ENCODE results near the gene ZBTB20. TPM values are rescaled to one million over a fixed set of nuclear protein-coding genes. Genes with fewer than 3 reads are reported as not detected.

The ZBTB20 gene
- total and polyA plus RNA-seq, 2 of the 4 experiments (the other 2 are of a cell fraction), result 0.75 to 14.7 TPM

GRCh38 chr3:114669614-114670013 lies 477.5 kb downstream of the ZBTB20 start:
- Histone ChIP-seq H3K27ac (ENCODE audit: insufficient read depth, low read length) (no peak overlapping the region), H3K36me3 (ENCODE audit: control insufficient read depth, insufficient read depth, low read length) (no peaks in the 10 kb centered on the region), H3K9me3 (ENCODE audit: control insufficient read depth, insufficient read depth, low read length) (no peaks in the 10 kb centered on the region), H3K14ac (replicated peaks; ENCODE audit: low read depth, low read length) (no peak overlapping the region), H3K9ac (ENCODE audit: low read depth, low read length) (no peak overlapping the region), H3K4me1 (ENCODE audit: control insufficient read depth, insufficient read depth, low read length) (no peaks in the 10 kb centered on the region), H2AFZ (replicated peaks; ENCODE audit: low read length, poor library complexity) (no peak overlapping the region), H3K4me3 (ENCODE audit: insufficient read depth, low read depth, low read length) (no peak overlapping the region), H2BK120ac (ENCODE audit: low read depth, low read length) (no peak overlapping the region), H3K79me1 (ENCODE audit: low read depth in 1 of 2, low read length in 2 of 2) (no peaks in the 10 kb centered on the region), H4K8ac (ENCODE audit: low read depth in 2 of 2, low read length in 2 of 2) (no peak overlapping the region), H3K4ac (ENCODE audit: low read depth, low read length) (no peak overlapping the region), H3K23ac (ENCODE audit: low read depth, low read length) (no peak overlapping the region), H3K56ac (ENCODE audit: extremely low read depth, insufficient read depth, low read length) (no peak overlapping the region), H4K5ac (ENCODE audit: low read depth, low read length) (no peak overlapping the region), H3K18ac (ENCODE audit: low read depth, low read length) (no peak overlapping the region), H2BK15ac (ENCODE audit: low read depth, low read length) (no peak overlapping the region), H2BK20ac (ENCODE audit: low read depth, low read length) (no peak overlapping the region), H2AK9ac (replicated peaks; ENCODE audit: low read depth, low read length, poor library complexity) (no peak overlapping the region), H3K9me1 (ENCODE audit: insufficient read depth, low read length) (0 out of 2 replicates have a peak, but pooled peaks cover 2% of the 10 kb centered on the region), H4K91ac (ENCODE audit: insufficient read depth, low read depth, low read length) (no peak overlapping the region), H3K27me3 (ENCODE audit: control insufficient read depth, insufficient read depth, low read length) (no peaks in the 10 kb centered on the region), H2AK5ac (ENCODE audit: low read depth, low read length) (no peak overlapping the region), H3K4me2 (ENCODE audit: low read depth, low read length) (no peak overlapping the region), H4K20me1 (ENCODE audit: insufficient read depth, low read length) (no peaks in the 10 kb centered on the region), H2BK5ac (ENCODE audit: low read depth, low read length, poor library complexity, severe bottlenecking) (no peak overlapping the region)
- dilution Hi-C loops (cut with HindIII; ENCODE audit: low sequenced_read_pairs, unreplicated experiment) (no loop called here), in situ Hi-C loops (cut with MboI; ENCODE audit: low sequenced_read_pairs) (no loop called here), intact Hi-C loops (cut with micrococcal nuclease) (no loop called here)
- POLR2A ChIA-PET (ENCODE audit: unreplicated experiment), result interaction anchor here (0.6 kb wide), 2 partner anchors 10 to 28 kb away, joined by 3 to 5 read pairs; no protein-coding TSS in a partner anchor
- BruUV-seq (replicated peaks), result no TSS peak
- CTCF ChIA-PET, result interaction anchor here (0.7 kb wide), 1 partner anchor 9 kb away, joined by 4 read pairs; no protein-coding TSS in a partner anchor
- DNase-seq (peak; percentile 35), ATAC-seq (ENCODE audit: low read depth) (peak; percentile 82)
- TF ChIP-seq MAFK (IDR thresholded peaks at IDR 0.05; ENCODE audit: low read depth, low read length) (no peak), USF2 (IDR thresholded peaks at IDR 0.05; ENCODE audit: low read depth, low read length) (no peak), RFX5 (IDR thresholded peaks at IDR 0.05; ENCODE audit: low read depth, low read length) (no peak), CTCF (conservative IDR thresholded peaks at IDR 0.05; ENCODE audit: low read depth, low read length) (no peak), RAD21 (IDR thresholded peaks at IDR 0.05; ENCODE audit: low read length) (no peak), SMC3 (IDR thresholded peaks at IDR 0.05; ENCODE audit: low read depth, low read length) (no peak), BHLHE40 (IDR thresholded peaks at IDR 0.05; ENCODE audit: low read depth, low read length) (no peak), MXI1 (IDR thresholded peaks at IDR 0.05; ENCODE audit: borderline replicate concordance, low read depth, low read length) (no peak), POLR2A (IDR thresholded peaks at IDR 0.05; ENCODE audit: low read depth, low read length) (no peak), RCOR1 (IDR thresholded peaks at IDR 0.05; ENCODE audit: insufficient replicate concordance, low read length) (no peak), CEBPB (IDR thresholded peaks at IDR 0.05; ENCODE audit: low read depth, low read length) (no peak), CHD1 (IDR thresholded peaks at IDR 0.05; ENCODE audit: low read depth, low read length) (no peak), MAZ (IDR thresholded peaks at IDR 0.05; ENCODE audit: borderline replicate concordance, low read depth, low read length) (no peak), NFE2L2 (IDR thresholded peaks at IDR 0.05; ENCODE audit: low read depth, low read length) (no peak), FOS (IDR thresholded peaks at IDR 0.05; ENCODE audit: low read depth, low read length) (no peak), ELK1 (IDR thresholded peaks at IDR 0.05; ENCODE audit: borderline replicate concordance, low read depth, low read length) (no peak)
- no CpG with 5 or more reads among the region's 1 CpG for whole genome bisulfite sequencing, 2 experiments (ENCODE audit: extremely low coverage in 2 of 2, insufficient read length in 1 of 2)

Data from IMR-90 (cell line).